ENCODE results near the gene S100A3. TPM values are rescaled to one million over a fixed set of nuclear protein-coding genes. Genes with fewer than 3 reads are reported as not detected.
"Not testable (repeated sequence)": the region's sequence is repeated elsewhere in the genome, so short reads cannot be mapped to it uniquely, and the experiment has no call there.

S100A3 gene
- total RNA-seq, 1 experiment from 2014 or later = not detected

DNA sequence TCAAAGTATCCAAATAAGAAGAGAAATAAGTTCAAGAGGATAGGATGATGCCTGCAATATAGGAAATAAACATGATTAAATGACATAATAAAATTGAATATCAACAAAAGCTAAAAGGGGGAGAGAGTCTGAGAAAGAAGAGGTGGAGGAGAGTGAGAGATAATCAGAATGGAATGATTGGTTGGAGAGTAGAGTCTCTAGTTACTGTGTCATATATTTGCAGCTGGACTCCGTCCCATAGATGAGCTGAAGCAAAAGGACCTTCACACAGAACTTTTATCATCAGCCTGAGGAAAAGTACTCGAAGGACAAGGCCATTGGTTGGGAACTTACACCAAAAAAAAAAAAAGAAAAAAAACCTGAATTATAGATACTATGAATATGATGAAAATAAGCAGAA is 39.4 kb upstream of the S100A3 start:
- intact Hi-C loops (cut with micrococcal nuclease; ENCODE audit: unreplicated experiment) = no loop called here
- no TSS peak for BruUV-seq (replicated peaks)
- Mint-ChIP-seq H3K36me3 (ENCODE audit: insufficient read depth, unreplicated experiment) (no peaks in the 10 kb centered on the region), H3K9me3 (ENCODE audit: low read depth, unreplicated experiment) (no peaks in the 10 kb centered on the region), H3K4me3 (ENCODE audit: low read depth, unreplicated experiment) (no peak overlapping the region), H3K4me1 (ENCODE audit: low read depth, unreplicated experiment) (no peaks in the 10 kb centered on the region), H3K27ac (ENCODE audit: unreplicated experiment) (no peak overlapping the region), H3K27me3 (ENCODE audit: unreplicated experiment) (no peaks in the 10 kb centered on the region)
- DNase-seq = no peak
- CTCF ChIA-PET = interaction anchor here (0.8 to 1.4 kb wide), 2 partner anchors 22 to 39 kb away, joined by 4 to 7 read pairs; partner anchors contain the start of gene S100A13
- TF ChIP-seq CTCF (IDR thresholded peaks at IDR 0.05; ENCODE audit: unreplicated experiment) = no peak

DNA sequence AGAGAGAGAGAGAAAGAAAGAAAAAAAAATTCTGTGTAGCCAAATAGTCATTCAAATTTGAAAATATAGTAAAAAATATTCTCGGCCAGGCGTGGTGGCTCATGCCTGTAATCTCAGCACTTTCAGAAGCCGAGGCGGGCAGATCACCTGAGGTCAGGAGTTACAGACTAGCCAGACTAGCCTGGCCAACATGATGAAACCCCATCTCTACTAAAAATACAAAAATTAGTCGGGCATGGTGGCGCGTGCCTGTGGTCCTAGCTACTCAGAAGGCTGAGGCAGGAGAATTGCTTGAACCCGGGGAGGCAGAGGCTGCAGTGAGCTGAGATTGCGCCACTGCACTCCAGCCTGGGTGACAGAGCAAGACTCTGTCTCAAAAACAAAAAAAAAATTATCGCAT is 39.0 kb upstream of the S100A3 start:
- intact Hi-C loops (cut with micrococcal nuclease; ENCODE audit: unreplicated experiment); DNase-seq; H3K4me1 Mint-ChIP-seq (ENCODE audit: low read depth, unreplicated experiment); H3K27me3 Mint-ChIP-seq (ENCODE audit: unreplicated experiment); H3K9me3 Mint-ChIP-seq (ENCODE audit: low read depth, unreplicated experiment); H3K4me3 Mint-ChIP-seq (ENCODE audit: low read depth, unreplicated experiment); H3K27ac Mint-ChIP-seq (ENCODE audit: unreplicated experiment); H3K36me3 Mint-ChIP-seq (ENCODE audit: insufficient read depth, unreplicated experiment); BruUV-seq (replicated peaks): not testable (repeated sequence)
- CTCF ChIA-PET = interaction anchor here (0.8 to 1.4 kb wide), 2 partner anchors 21 to 39 kb away, joined by 4 to 7 read pairs; partner anchors contain the start of gene S100A13

- no TSS peak for BruUV-seq (replicated peaks)
- no peak overlapping the region for H3K27ac Mint-ChIP-seq (ENCODE audit: unreplicated experiment)
- no peak for DNase-seq
These were observed 38.3 kb upstream of the S100A3 start for GRCh38 chr1:153587314-153587713.

GRCh38 chr1:153586347-153586746 is 37.3 kb upstream of the S100A3 start:
- DNase-seq = no peak
- intact Hi-C loops (cut with micrococcal nuclease; ENCODE audit: unreplicated experiment) = no loop called here
- Mint-ChIP-seq H3K4me1 (ENCODE audit: low read depth, unreplicated experiment) (no peaks in the 10 kb centered on the region), H3K36me3 (ENCODE audit: insufficient read depth, unreplicated experiment) (no peaks in the 10 kb centered on the region), H3K27ac (ENCODE audit: unreplicated experiment) (no peak overlapping the region), H3K27me3 (ENCODE audit: unreplicated experiment) (no peaks in the 10 kb centered on the region), H3K9me3 (ENCODE audit: low read depth, unreplicated experiment) (no peaks in the 10 kb centered on the region), H3K4me3 (ENCODE audit: low read depth, unreplicated experiment) (no peak overlapping the region)
- CTCF ChIA-PET = interaction anchor here (0.6 to 1.8 kb wide), 3 partner anchors 41 to 528 kb away, joined by 4 to 8 read pairs (median 6); partner anchors contain the start of gene S100A13
- BruUV-seq (replicated peaks) = no TSS peak
- no peak for TF ChIP-seq CTCF (IDR thresholded peaks at IDR 0.05; ENCODE audit: unreplicated experiment)

More at GRCh38 chr1:153587314-153587713, 38.3 kb upstream of the S100A3 start:
- Mint-ChIP-seq H3K9me3 (ENCODE audit: low read depth, unreplicated experiment) (no peaks in the 10 kb centered on the region), H3K36me3 (ENCODE audit: insufficient read depth, unreplicated experiment) (no peaks in the 10 kb centered on the region), H3K4me1 (ENCODE audit: low read depth, unreplicated experiment) (no peaks in the 10 kb centered on the region), H3K27me3 (ENCODE audit: unreplicated experiment) (no peaks in the 10 kb centered on the region), H3K4me3 (ENCODE audit: low read depth, unreplicated experiment) (no peak overlapping the region)
- TF ChIP-seq CTCF (IDR thresholded peaks at IDR 0.05; ENCODE audit: unreplicated experiment) = no peak
- intact Hi-C loops (cut with micrococcal nuclease; ENCODE audit: unreplicated experiment) = no loop called here
- CTCF ChIA-PET = no interaction called here

DNA sequence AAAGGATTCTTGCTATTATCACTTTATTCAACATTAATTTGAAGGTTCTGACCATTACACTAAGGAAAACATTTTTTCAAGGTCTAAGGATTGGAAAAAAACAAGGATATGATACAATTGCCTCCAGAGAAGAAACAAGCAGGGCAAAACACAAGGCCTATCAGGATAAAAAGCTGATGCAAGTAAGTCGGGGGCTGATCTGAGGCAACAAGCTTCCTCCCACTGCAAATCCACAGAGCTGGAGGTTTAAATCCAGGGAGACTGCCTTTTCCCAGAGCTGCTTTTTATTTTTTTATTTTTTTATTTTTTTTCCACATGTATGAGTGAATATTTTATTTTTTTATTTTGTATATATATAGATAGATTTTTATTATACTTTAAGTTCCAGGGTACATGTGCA is 35.9 kb upstream of the S100A3 start:
- BruUV-seq (replicated peaks) = no TSS peak
- no peak overlapping the region for H3K27ac Mint-ChIP-seq (ENCODE audit: unreplicated experiment)
- CTCF ChIA-PET = interaction anchor here (0.7 to 1.8 kb wide), 2 partner anchors 13 to 42 kb away, joined by 3 to 6 read pairs; partner anchors contain the start of gene S100A13
- DNase-seq = no peak
- TF ChIP-seq CTCF (IDR thresholded peaks at IDR 0.05; ENCODE audit: unreplicated experiment) = no peak
- H3K4me3 Mint-ChIP-seq (ENCODE audit: low read depth, unreplicated experiment) = no peak overlapping the region
- H3K27me3 Mint-ChIP-seq (ENCODE audit: unreplicated experiment) = no peaks in the 10 kb centered on the region
- no peaks in the 10 kb centered on the region for H3K36me3 Mint-ChIP-seq (ENCODE audit: insufficient read depth, unreplicated experiment)
- no peaks in the 10 kb centered on the region for H3K4me1 Mint-ChIP-seq (ENCODE audit: low read depth, unreplicated experiment)
- intact Hi-C loops (cut with micrococcal nuclease; ENCODE audit: unreplicated experiment) = no loop called here
- H3K9me3 Mint-ChIP-seq (ENCODE audit: low read depth, unreplicated experiment) = no peaks in the 10 kb centered on the region

All from Calu3 (cell line).